A673 (cell line): ENCODE results near the gene RALGAPB. TPM values are rescaled to one million over a fixed set of nuclear protein-coding genes. Genes with fewer than 3 reads are reported as not detected.

Source experiments
- BruUV-seq: library from RNA; stranded (reverse); fragments of 400-500 nt; replicated peaks from 2 replicates; lab custom pipeline; 2021; lab: Mats Ljungman, UMichigan
- CTCF ChIA-PET: fragments of 300-600 bp; sonication (Branson Sonifier 250); formaldehyde crosslinking; loops from one replicate; lab custom pipeline; 2022; ENCODE audit warnings: antibody characterized with exemption; lab: Charles Lee
- POLR2A ChIA-PET: fragments of 300-600 bp; sonication (Branson Sonifier 250); formaldehyde crosslinking; loops from one replicate; lab custom pipeline; 2022; ENCODE audit warnings: antibody characterized with exemption; ENCODE audit not compliant: low non-redundant PET; lab: Charles Lee
- DNase-seq: peaks from one replicate; pipeline ENCODE4 v3.0.0-alpha.2; 2015; ENCODE audit warnings: low spot score
- H3K27ac ChIP-seq: fragments of 200-600 bp; sonication (generic); 2 replicates; pipeline ENCODE4 v1.5.1; 2016; ENCODE audit warnings: mixed run types, low read depth, mild to moderate bottlenecking, mixed read lengths, antibody characterized with exemption, low read length; ENCODE audit not compliant: poor library complexity, severe bottlenecking
- H3K27me3 ChIP-seq: fragments of 200-600 bp; sonication (generic); replicated peaks from 2 replicates; pipeline ENCODE4 v1.6.1; 2017; ENCODE audit warnings: mixed run types, low read depth, mild to moderate bottlenecking, mixed read lengths, antibody characterized with exemption, low read length; ENCODE audit not compliant: insufficient read depth, poor library complexity
- H3K36me3 ChIP-seq: fragments of 200-600 bp; sonication (generic); 2 replicates; pipeline ENCODE4 v1.6.1; 2016; ENCODE audit warnings: mixed run types, mild to moderate bottlenecking, mixed read lengths, antibody characterized with exemption, low read length; ENCODE audit not compliant: insufficient read depth, poor library complexity, severe bottlenecking
- H3K4me1 ChIP-seq: fragments of 200-600 bp; sonication (generic); 2 replicates; pipeline ENCODE4 v1.6.1; 2017; ENCODE audit warnings: mixed run types, mild to moderate bottlenecking, mixed read lengths, antibody characterized with exemption, low read length; ENCODE audit not compliant: insufficient read depth, poor library complexity, severe bottlenecking
- H3K4me3 ChIP-seq: fragments of 200-600 bp; sonication (generic); 2 replicates; pipeline ENCODE4 v1.5.1; 2016; ENCODE audit warnings: low read depth, mixed run types, mild to moderate bottlenecking, mixed read lengths, low read length; ENCODE audit not compliant: poor library complexity, severe bottlenecking
- H3K9me3 ChIP-seq: fragments of 200-600 bp; sonication (generic); 2 replicates; pipeline ENCODE4 v1.6.1; 2016; ENCODE audit warnings: mixed run types, low read depth, mild to moderate bottlenecking, mixed read lengths, antibody characterized with exemption, low read length; ENCODE audit not compliant: poor library complexity, severe bottlenecking
- CTCF ChIP-seq: fragments of 300-800, 200-600 bp; sonication (generic); conservative IDR thresholded peaks from 2 replicates; pipeline ENCODE4 v1.5.1; 2017; ENCODE audit warnings: low read depth, mild to moderate bottlenecking, antibody characterized with exemption, low read length, moderate library complexity, mixed read lengths
- EZH2 ChIP-seq: fragments of 200-600 bp; sonication (generic); IDR thresholded peaks from 2 replicates; pipeline ENCODE4 v1.6.1; 2017; ENCODE audit warnings: borderline replicate concordance, low read depth, mild to moderate bottlenecking, mixed read lengths, antibody characterized with exemption, low read length; ENCODE audit not compliant: poor library complexity, severe bottlenecking
- intact Hi-C: fragments of 100-400 bp; cut with micrococcal nuclease; formaldehyde crosslinking; loops from one replicate; pipeline ENCODE4 v1.10.0; 2022; ENCODE audit not compliant: unreplicated experiment
- total RNA-seq: library from RNA; stranded (reverse); gene quantifications from 2 replicates; pipeline ENCODE4 v1.2.3, GENCODE V29; 2021

Gene RALGAPB
- total RNA-seq, 1 experiment from 2014 or later: 34.4 TPM

- CTCF ChIA-PET: no interaction called here
- POLR2A ChIA-PET: no interaction called here
- no TSS peak for BruUV-seq
Measured at GRCh38 chr20:38519426-38519825, 46.8 kb downstream of the RALGAPB start.

GRCh38 chr20:38520261-38520660 lies 47.6 kb downstream of the RALGAPB start:
- no peaks in the 10 kb centered on the region for H3K4me1 ChIP-seq
- no peaks in the 10 kb centered on the region for H3K27me3 ChIP-seq
- H3K36me3 ChIP-seq: peaks cover 29% of the 10 kb centered on the region
- H3K27ac ChIP-seq: no peak overlapping the region
- no peak overlapping the region for H3K4me3 ChIP-seq
- BruUV-seq: no TSS peak
- DNase-seq: no peak
- no peaks in the 10 kb centered on the region for H3K9me3 ChIP-seq
- no peak for TF ChIP-seq CTCF
- TF ChIP-seq EZH2: no peak
- ChIA-PET CTCF (no interaction called here), POLR2A (no interaction called here)
- intact Hi-C loops: no loop called here

More at GRCh38 chr20:38519426-38519825, 46.8 kb downstream of the RALGAPB start:
- Histone ChIP-seq H3K4me1 (no peaks in the 10 kb centered on the region), H3K27ac (no peak overlapping the region), H3K27me3 (no peaks in the 10 kb centered on the region), H3K9me3 (no peaks in the 10 kb centered on the region), H3K36me3 (peaks cover 25% of the 10 kb centered on the region), H3K4me3 (no peak overlapping the region)
- no peak for DNase-seq
- TF ChIP-seq CTCF (no peak), EZH2 (no peak)
- intact Hi-C loops: no loop called here

GRCh38 chr20:38523697-38524096 lies 51.1 kb downstream of the RALGAPB start:
- no peaks in the 10 kb centered on the region for H3K4me1 ChIP-seq
- CTCF ChIA-PET: no interaction called here
- BruUV-seq: no TSS peak
- POLR2A ChIA-PET: no interaction called here
- no peaks in the 10 kb centered on the region for H3K9me3 ChIP-seq
- peaks cover 22% of the 10 kb centered on the region for H3K36me3 ChIP-seq
- DNase-seq: no peak
- no peak overlapping the region for H3K4me3 ChIP-seq
- intact Hi-C loops: no loop called here
- H3K27ac ChIP-seq: no peak overlapping the region
- TF ChIP-seq CTCF (no peak), EZH2 (no peak)
- no peaks in the 10 kb centered on the region for H3K27me3 ChIP-seq
